Liver (tissue), 3 donors: ENCODE data around the gene TESK2.

Experiments
- ATF3 ChIP-seq: IDR thresholded peaks from 2 replicates; pipeline ENCODE4 v1.6.1; 2016; ENCODE audit warnings: antibody characterized with exemption
- CTCF ChIP-seq: fragments of 150-350 bp; IDR thresholded peaks from 2 replicates; pipeline ENCODE4 v1.5.1; 2017; ENCODE audit warnings: improper control_type of control experiment, low read depth, low read length; ENCODE audit not compliant: missing input control
- EGR1 ChIP-seq, 2 donors: IDR thresholded peaks; 2 replicates each; pipeline ENCODE4 v1.6.1; 2016 to 2018; ENCODE audit warnings: antibody characterized with exemption in 2 of 2, low read depth in 2 of 2
- JUND ChIP-seq, 2 donors: IDR thresholded peaks; 2 replicates each; pipeline ENCODE4 v1.6.1; 2016; ENCODE audit warnings: antibody characterized with exemption in 2 of 2
- MAX ChIP-seq: IDR thresholded peaks from 2 replicates; pipeline ENCODE4 v1.6.1; 2016; ENCODE audit warnings: antibody characterized with exemption
- REST ChIP-seq: IDR thresholded peaks from 2 replicates; pipeline ENCODE4 v1.6.1; 2016; ENCODE audit warnings: antibody characterized with exemption, mild to moderate bottlenecking
- RXRA ChIP-seq, 2 donors: IDR thresholded peaks; 2 replicates each; pipeline ENCODE4 v1.6.1; 2017 to 2018; ENCODE audit warnings: antibody characterized with exemption in 2 of 2, mild to moderate bottlenecking in 1 of 2
- SP1 ChIP-seq: IDR thresholded peaks from 2 replicates; pipeline ENCODE4 v1.6.1; 2018; ENCODE audit warnings: antibody characterized with exemption, mild to moderate bottlenecking
- TAF1 ChIP-seq: conservative IDR thresholded peaks from 2 replicates; pipeline ENCODE4 v1.6.1; 2016; ENCODE audit warnings: antibody characterized with exemption, mild to moderate bottlenecking
- ZBTB33 ChIP-seq: IDR thresholded peaks from 2 replicates; pipeline ENCODE4 v1.6.1; 2016; ENCODE audit warnings: antibody characterized with exemption
- donor health status: healthy.
- donor health status: healthy.

- no peak for TF ChIP-seq ZBTB33
- no peak for TF ChIP-seq CTCF
- TF ChIP-seq EGR1 (IDR thresholded peaks at IDR 0.05; ENCODE audit: low read depth in 2 of 2): no peak
- no peak for TF ChIP-seq RXRA (IDR thresholded peaks at IDR 0.05)
- no peak for TF ChIP-seq TAF1
- TF ChIP-seq SP1: no peak
- no peak for TF ChIP-seq JUND (IDR thresholded peaks at IDR 0.05)
- no peak for TF ChIP-seq REST
- no peak for TF ChIP-seq ATF3
- TF ChIP-seq MAX: no peak
Observed at GRCh38 chr1:45334308-45335245, 156.4 kb downstream of the TESK2 start.
